ENCODE results near the gene JMJD1C.

GRCh38 chr10:63497321-63497720 lies 31.5 kb upstream of the JMJD1C start:
- TF ChIP-seq EZH2phosphoT487 (IDR thresholded peaks at IDR 0.05): no peak
- TF ChIP-seq, protein P1, sequence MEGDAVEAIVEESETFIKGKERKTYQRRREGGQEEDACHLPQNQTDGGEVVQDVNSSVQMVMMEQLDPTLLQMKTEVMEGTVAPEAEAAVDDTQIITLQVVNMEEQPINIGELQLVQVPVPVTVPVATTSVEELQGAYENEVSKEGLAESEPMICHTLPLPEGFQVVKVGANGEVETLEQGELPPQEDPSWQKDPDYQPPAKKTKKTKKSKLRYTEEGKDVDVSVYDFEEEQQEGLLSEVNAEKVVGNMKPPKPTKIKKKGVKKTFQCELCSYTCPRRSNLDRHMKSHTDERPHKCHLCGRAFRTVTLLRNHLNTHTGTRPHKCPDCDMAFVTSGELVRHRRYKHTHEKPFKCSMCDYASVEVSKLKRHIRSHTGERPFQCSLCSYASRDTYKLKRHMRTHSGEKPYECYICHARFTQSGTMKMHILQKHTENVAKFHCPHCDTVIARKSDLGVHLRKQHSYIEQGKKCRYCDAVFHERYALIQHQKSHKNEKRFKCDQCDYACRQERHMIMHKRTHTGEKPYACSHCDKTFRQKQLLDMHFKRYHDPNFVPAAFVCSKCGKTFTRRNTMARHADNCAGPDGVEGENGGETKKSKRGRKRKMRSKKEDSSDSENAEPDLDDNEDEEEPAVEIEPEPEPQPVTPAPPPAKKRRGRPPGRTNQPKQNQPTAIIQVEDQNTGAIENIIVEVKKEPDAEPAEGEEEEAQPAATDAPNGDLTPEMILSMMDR (IDR thresholded peaks at IDR 0.05): no peak
- TF ChIP-seq EZH2 (IDR thresholded peaks at IDR 0.05): no peak
